OCI-LY7 (cell line): Measurements from ENCODE around the gene NGEF. TPM values are rescaled to one million over a fixed set of nuclear protein-coding genes. Genes with fewer than 3 reads are reported as not detected.
"Not testable (repeated sequence)": the region's sequence is repeated elsewhere in the genome, so short reads cannot be mapped to it uniquely, and the experiment has no call there.

Experiments
- BruUV-seq: library from RNA; stranded (reverse); fragments of 400-500 nt; replicated peaks from 2 replicates; lab custom pipeline; 2021; lab: Mats Ljungman, UMichigan
- CTCF ChIA-PET: fragments of 300-600 bp; sonication (Branson Sonifier 250); formaldehyde crosslinking; loops from one replicate; lab custom pipeline; 2022; ENCODE audit warnings: antibody characterized with exemption; ENCODE audit not compliant: unreplicated experiment; lab: Charles Lee
- POLR2A ChIA-PET: fragments of 300-600 bp; sonication (Branson Sonifier 250); formaldehyde crosslinking; loops from one replicate; lab custom pipeline; 2022; ENCODE audit warnings: antibody characterized with exemption; lab: Charles Lee
- DNase-seq: peaks from one replicate; pipeline ENCODE4 v3.0.0-alpha.2; 2015; ENCODE audit warnings: low spot score
- H2AFZ ChIP-seq: fragments of 200-600 bp; sonication (generic), shearing (Covaris generic); 2 replicates; pipeline ENCODE4 v1.6.1; 2014; ENCODE audit warnings: mild to moderate bottlenecking, antibody characterized with exemption, low read length, moderate library complexity
- H3K27ac ChIP-seq: fragments of 200-600 bp; sonication (generic); 2 replicates; pipeline ENCODE4 v1.5.1; 2014; ENCODE audit warnings: mixed run types, low read depth, mild to moderate bottlenecking, moderate library complexity, low read length, inconsistent platforms; ENCODE audit not compliant: poor library complexity, severe bottlenecking
- H3K36me3 ChIP-seq: fragments of 200-600 bp; sonication (generic); 2 replicates; pipeline ENCODE4 v1.6.1; 2014; ENCODE audit warnings: mild to moderate bottlenecking, antibody characterized with exemption, low read length, moderate library complexity, mixed read lengths; ENCODE audit not compliant: insufficient read depth
- H3K4me1 ChIP-seq: fragments of 200-600 bp; sonication (generic); 2 replicates; pipeline ENCODE4 v1.5.1; 2014; ENCODE audit warnings: mild to moderate bottlenecking, low read length; ENCODE audit not compliant: insufficient read depth, poor library complexity, severe bottlenecking
- H3K4me2 ChIP-seq: fragments of 200-600 bp; sonication (generic); 2 replicates; pipeline ENCODE4 v1.6.1; 2014; ENCODE audit warnings: mild to moderate bottlenecking, low read length
- H3K4me3 ChIP-seq: fragments of 200-600 bp; sonication (generic); 2 replicates; pipeline ENCODE4 v1.5.1; 2014; ENCODE audit warnings: mild to moderate bottlenecking, low read depth, low read length; ENCODE audit not compliant: poor library complexity, severe bottlenecking
- H3K79me2 ChIP-seq: fragments of 200-600 bp; sonication (generic); 2 replicates; pipeline ENCODE4 v1.6.1; 2016; ENCODE audit warnings: low read depth, mild to moderate bottlenecking, low read length, moderate library complexity, mixed read lengths; ENCODE audit not compliant: insufficient read depth
- H3K9me2 ChIP-seq: fragments of 200-600 bp; sonication (generic); 2 replicates; pipeline ENCODE4 v1.6.1; 2016; ENCODE audit warnings: mild to moderate bottlenecking, low read length, mixed read lengths; ENCODE audit not compliant: insufficient read depth
- H3K9me3 ChIP-seq: fragments of 200-600 bp; sonication (generic); 2 replicates; pipeline ENCODE4 v1.6.1; 2014; ENCODE audit warnings: mild to moderate bottlenecking, mixed run types, low read length, mixed read lengths
- H4K20me1 ChIP-seq: fragments of 200-600 bp; sonication (generic); 2 replicates; pipeline ENCODE4 v1.6.1; 2014; ENCODE audit warnings: mild to moderate bottlenecking, antibody characterized with exemption, low read length, moderate library complexity, mixed read lengths; ENCODE audit not compliant: insufficient read depth
- EZH2phosphoT487 ChIP-seq: fragments of 200-600 bp; sonication (generic); IDR thresholded peaks from 2 replicates; pipeline ENCODE4 v1.6.1; 2018; ENCODE audit warnings: low read depth, borderline replicate concordance, mild to moderate bottlenecking, mixed run types, antibody characterized with exemption, low read length, moderate library complexity, mixed read lengths
- intact Hi-C: fragments of 100-400 bp; cut with micrococcal nuclease; formaldehyde crosslinking; loops from one replicate; pipeline ENCODE4 v1.10.0; 2022; ENCODE audit not compliant: unreplicated experiment
- total RNA-seq, 2 experiments: library from RNA; depleted of rRNA in 1 of 2; stranded (reverse); fragments of >200 nt in 1 of 2; shearing (Covaris generic) in 1 of 2; gene quantifications; 2 replicates each; pipeline ENCODE4 v1.2.3, GENCODE V29; 2014 to 2022
- TF ChIP-seq, protein P1 (sequence below): fragments of 200-600 bp; sonication (generic); conservative IDR thresholded peaks from 2 replicates; pipeline ENCODE4 v1.5.1; 2014; ENCODE audit warnings: mild to moderate bottlenecking, antibody characterized with exemption, low read length, moderate library complexity, mixed read lengths

NGEF gene
- total RNA-seq, 2 experiments from 2014 or later = 0.82 TPM; not detected in 1

DNA sequence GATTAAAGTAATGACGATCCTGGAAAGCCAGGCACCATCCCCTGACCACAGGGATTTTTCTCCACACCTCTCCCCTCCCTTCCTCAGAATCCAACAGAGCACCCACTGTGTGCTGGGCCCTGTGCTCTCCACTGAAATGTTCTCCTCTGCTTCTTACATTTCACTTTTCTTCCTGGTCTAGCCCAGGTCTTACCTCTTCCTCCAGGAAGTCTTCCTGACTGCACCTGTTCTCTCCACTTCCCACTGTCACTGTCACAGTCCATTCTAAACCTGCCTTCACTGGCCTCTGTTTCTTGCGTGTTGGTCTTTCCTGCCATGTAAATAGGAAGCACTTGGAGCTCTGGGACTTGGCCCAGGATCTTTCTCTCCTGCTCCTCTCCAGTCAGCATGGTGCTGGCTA is 7.4 kb upstream of the NGEF start:
- no peak for TF ChIP-seq EZH2phosphoT487
- TF ChIP-seq, protein P1, sequence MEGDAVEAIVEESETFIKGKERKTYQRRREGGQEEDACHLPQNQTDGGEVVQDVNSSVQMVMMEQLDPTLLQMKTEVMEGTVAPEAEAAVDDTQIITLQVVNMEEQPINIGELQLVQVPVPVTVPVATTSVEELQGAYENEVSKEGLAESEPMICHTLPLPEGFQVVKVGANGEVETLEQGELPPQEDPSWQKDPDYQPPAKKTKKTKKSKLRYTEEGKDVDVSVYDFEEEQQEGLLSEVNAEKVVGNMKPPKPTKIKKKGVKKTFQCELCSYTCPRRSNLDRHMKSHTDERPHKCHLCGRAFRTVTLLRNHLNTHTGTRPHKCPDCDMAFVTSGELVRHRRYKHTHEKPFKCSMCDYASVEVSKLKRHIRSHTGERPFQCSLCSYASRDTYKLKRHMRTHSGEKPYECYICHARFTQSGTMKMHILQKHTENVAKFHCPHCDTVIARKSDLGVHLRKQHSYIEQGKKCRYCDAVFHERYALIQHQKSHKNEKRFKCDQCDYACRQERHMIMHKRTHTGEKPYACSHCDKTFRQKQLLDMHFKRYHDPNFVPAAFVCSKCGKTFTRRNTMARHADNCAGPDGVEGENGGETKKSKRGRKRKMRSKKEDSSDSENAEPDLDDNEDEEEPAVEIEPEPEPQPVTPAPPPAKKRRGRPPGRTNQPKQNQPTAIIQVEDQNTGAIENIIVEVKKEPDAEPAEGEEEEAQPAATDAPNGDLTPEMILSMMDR = no peak
- Histone ChIP-seq H3K4me2 (no peak overlapping the region), H3K9me2 (no peaks in the 10 kb centered on the region), H2AFZ (no peak overlapping the region), H3K4me1 (no peaks in the 10 kb centered on the region), H3K36me3 (no peaks in the 10 kb centered on the region), H4K20me1 (no peaks in the 10 kb centered on the region), H3K4me3 (no peak overlapping the region), H3K9me3 (no peaks in the 10 kb centered on the region), H3K79me2 (no peaks in the 10 kb centered on the region), H3K27ac (no peak overlapping the region)
- no TSS peak for BruUV-seq
- no peak for DNase-seq
- ChIA-PET CTCF (no interaction called here), POLR2A (no interaction called here)
- intact Hi-C loops = no loop called here

DNA sequence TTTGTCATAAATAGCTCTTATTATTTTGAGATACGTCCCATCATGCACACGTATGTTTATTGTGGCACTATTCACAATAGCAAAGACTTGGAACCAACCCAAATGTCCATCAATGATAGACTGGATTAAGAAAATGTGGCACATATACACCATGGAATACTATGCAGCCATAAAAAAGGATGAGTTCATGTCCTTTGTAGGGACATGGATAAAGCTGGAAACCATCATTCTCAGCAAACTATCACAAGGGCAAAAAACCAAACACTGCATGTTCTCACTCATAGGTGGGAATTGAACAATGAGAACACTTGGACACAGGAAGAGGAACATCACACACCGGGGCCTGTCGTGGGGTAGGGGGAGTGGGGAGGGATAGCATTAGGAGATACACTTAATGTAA is 6.6 kb upstream of the NGEF start:
- H4K20me1 ChIP-seq, POLR2A ChIA-PET, BruUV-seq, H3K36me3 ChIP-seq, H3K9me2 ChIP-seq, CTCF ChIA-PET, H2AFZ ChIP-seq, H3K4me3 ChIP-seq, DNase-seq, H3K27ac ChIP-seq, intact Hi-C loops, H3K79me2 ChIP-seq, H3K4me2 ChIP-seq, H3K4me1 ChIP-seq, H3K9me3 ChIP-seq: not testable (repeated sequence)

DNA sequence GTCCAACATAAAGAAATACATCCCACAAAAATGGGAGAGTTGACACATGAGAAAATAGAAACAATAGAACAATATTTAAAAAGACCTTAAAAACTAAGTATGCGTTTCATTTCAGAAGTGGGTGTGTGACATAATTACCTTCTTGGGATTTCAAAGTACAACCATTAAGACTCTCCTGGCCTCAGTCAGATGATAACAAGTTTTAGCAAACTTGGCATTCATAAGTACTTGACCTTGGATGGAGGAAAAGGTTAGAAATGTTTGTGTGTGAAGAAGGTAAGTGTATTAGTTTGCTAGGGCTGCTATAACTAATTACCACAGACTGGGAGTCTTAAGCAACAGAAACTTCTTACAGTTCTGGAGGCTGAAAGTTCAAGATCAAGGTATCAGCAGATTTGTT is 4.9 kb upstream of the NGEF start:
- BruUV-seq = no TSS peak
- no peaks in the 10 kb centered on the region for H3K79me2 ChIP-seq
- no peaks in the 10 kb centered on the region for H3K4me1 ChIP-seq
- ChIA-PET POLR2A (interaction anchor here (0.7 kb wide), 1 partner anchor 35 kb away, joined by 3 read pairs; no protein-coding TSS in a partner anchor), CTCF (no interaction called here)
- H3K4me2 ChIP-seq = no peak overlapping the region
- DNase-seq = no peak
- H3K36me3 ChIP-seq = no peaks in the 10 kb centered on the region
- H3K9me3 ChIP-seq = no peaks in the 10 kb centered on the region
- intact Hi-C loops = no loop called here
- H4K20me1 ChIP-seq = no peaks in the 10 kb centered on the region
- no peak for TF ChIP-seq EZH2phosphoT487
- TF ChIP-seq, protein P1 = no peak
- H3K9me2 ChIP-seq = no peaks in the 10 kb centered on the region
- H3K4me3 ChIP-seq = no peak overlapping the region
- H3K27ac ChIP-seq = no peak overlapping the region
- H2AFZ ChIP-seq = no peak overlapping the region
